ENCODE measurements around the gene FOXF2.

- TF ChIP-seq CTCF (IDR thresholded peaks at IDR 0.05) (no peak), POLR2A (IDR thresholded peaks at IDR 0.05) (no peak)
Observed at GRCh38 chr6:1389369-1390132, at the start of gene FOXF2.
